Osteoblast (primary cell): ENCODE results near the gene SLC13A2. TPM values are rescaled to one million over a fixed set of nuclear protein-coding genes. Genes with fewer than 3 reads are reported as not detected.

Experiments
- DNase-seq: peaks from one replicate; pipeline ENCODE4 v3.0.0; 2011; ENCODE audit warnings: low spot score, mixed read lengths; ENCODE audit not compliant: insufficient read length; ENCODE audit errors: missing footprints
- H2AFZ ChIP-seq: 2 replicates; pipeline ENCODE4 v1.6.0; 2011; ENCODE audit warnings: mild to moderate bottlenecking, low read length
- H3K27ac ChIP-seq: 2 replicates; pipeline ENCODE4 v1.5.1; 2011; ENCODE audit warnings: mild to moderate bottlenecking, low read depth, low read length, moderate library complexity
- H3K27me3 ChIP-seq: 2 replicates; pipeline ENCODE4 v1.6.0; 2012; ENCODE audit warnings: mild to moderate bottlenecking, control low read depth, inconsistent platforms, low read length, moderate library complexity; ENCODE audit not compliant: insufficient read depth
- H3K36me3 ChIP-seq: 2 replicates; pipeline ENCODE4 v1.5.1; 2011; ENCODE audit warnings: mild to moderate bottlenecking, low read length, control low read depth, moderate library complexity; ENCODE audit not compliant: insufficient read depth
- H3K4me1 ChIP-seq: 2 replicates; pipeline ENCODE4 v1.5.1; 2011; ENCODE audit warnings: mild to moderate bottlenecking, low read length, control low read depth, moderate library complexity; ENCODE audit not compliant: insufficient read depth
- H3K4me2 ChIP-seq: 2 replicates; pipeline ENCODE4 v1.6.0; 2011; ENCODE audit warnings: mild to moderate bottlenecking, low read length; ENCODE audit not compliant: insufficient read depth
- H3K4me3 ChIP-seq: fragments of 200-600 bp; sonication (generic); 3 replicates; pipeline ENCODE4 v1.5.1; 2012; ENCODE audit warnings: mild to moderate bottlenecking, low read length, inconsistent platforms; ENCODE audit not compliant: insufficient read depth
- H3K79me2 ChIP-seq: 2 replicates; pipeline ENCODE4 v1.6.0; 2012; ENCODE audit warnings: mild to moderate bottlenecking, low read length, control low read depth, inconsistent platforms; ENCODE audit not compliant: insufficient read depth
- H3K9me3 ChIP-seq: 2 replicates; pipeline ENCODE4 v1.5.1; 2011; ENCODE audit warnings: low read depth, low read length, control low read depth
- H4K20me1 ChIP-seq: 2 replicates; pipeline ENCODE4 v1.6.0; 2012; ENCODE audit warnings: mild to moderate bottlenecking, low read length, control low read depth; ENCODE audit not compliant: insufficient read depth
- total RNA-seq: library from RNA; depleted of rRNA; stranded (reverse); fragments of >200 nt; gene quantifications from 2 replicates; pipeline ENCODE4 v1.2.3, GENCODE V29; 2012
- TF ChIP-seq, protein P1 (sequence below): IDR thresholded peaks from 2 replicates; pipeline ENCODE4 v1.5.1; 2011; ENCODE audit warnings: mild to moderate bottlenecking, low read depth, low read length, moderate library complexity; ENCODE audit errors: extremely low read depth

The SLC13A2 gene
- total RNA-seq, 1 donor, result not detected

DNA sequence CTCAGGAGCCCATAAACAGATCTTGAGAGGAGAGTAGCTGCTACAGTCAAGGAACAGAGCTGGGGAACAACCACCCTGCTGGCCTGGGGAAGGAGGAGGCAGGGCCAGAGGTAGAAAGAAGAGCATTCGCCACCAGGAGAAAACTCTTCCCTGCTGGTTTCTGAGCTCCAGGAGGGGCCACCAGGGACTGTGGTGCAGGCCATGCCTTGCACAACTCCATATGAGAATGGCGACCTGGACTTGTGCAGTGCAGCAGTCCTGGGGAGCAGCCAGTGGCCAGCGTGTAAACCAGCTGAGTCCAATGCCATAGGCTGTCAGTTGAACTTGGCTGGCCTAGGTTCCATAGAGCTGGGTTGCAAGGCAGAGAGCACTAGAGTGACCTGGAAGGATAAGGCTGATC is 11.6 kb downstream of the SLC13A2 start:
- TF ChIP-seq, protein P1, sequence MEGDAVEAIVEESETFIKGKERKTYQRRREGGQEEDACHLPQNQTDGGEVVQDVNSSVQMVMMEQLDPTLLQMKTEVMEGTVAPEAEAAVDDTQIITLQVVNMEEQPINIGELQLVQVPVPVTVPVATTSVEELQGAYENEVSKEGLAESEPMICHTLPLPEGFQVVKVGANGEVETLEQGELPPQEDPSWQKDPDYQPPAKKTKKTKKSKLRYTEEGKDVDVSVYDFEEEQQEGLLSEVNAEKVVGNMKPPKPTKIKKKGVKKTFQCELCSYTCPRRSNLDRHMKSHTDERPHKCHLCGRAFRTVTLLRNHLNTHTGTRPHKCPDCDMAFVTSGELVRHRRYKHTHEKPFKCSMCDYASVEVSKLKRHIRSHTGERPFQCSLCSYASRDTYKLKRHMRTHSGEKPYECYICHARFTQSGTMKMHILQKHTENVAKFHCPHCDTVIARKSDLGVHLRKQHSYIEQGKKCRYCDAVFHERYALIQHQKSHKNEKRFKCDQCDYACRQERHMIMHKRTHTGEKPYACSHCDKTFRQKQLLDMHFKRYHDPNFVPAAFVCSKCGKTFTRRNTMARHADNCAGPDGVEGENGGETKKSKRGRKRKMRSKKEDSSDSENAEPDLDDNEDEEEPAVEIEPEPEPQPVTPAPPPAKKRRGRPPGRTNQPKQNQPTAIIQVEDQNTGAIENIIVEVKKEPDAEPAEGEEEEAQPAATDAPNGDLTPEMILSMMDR, result no peak
- no peaks in the 10 kb centered on the region for H3K36me3 ChIP-seq
- H3K4me1 ChIP-seq, result no peaks in the 10 kb centered on the region
- peaks cover 47% of the 10 kb centered on the region for H3K27me3 ChIP-seq
- no peaks in the 10 kb centered on the region for H3K9me3 ChIP-seq
- H4K20me1 ChIP-seq, result no peaks in the 10 kb centered on the region
- H2AFZ ChIP-seq, result no peak overlapping the region
- H3K27ac ChIP-seq, result no peak overlapping the region
- H3K4me2 ChIP-seq, result no peak overlapping the region
- no peak for DNase-seq
- no peaks in the 10 kb centered on the region for H3K79me2 ChIP-seq
- no peak overlapping the region for H3K4me3 ChIP-seq

DNA sequence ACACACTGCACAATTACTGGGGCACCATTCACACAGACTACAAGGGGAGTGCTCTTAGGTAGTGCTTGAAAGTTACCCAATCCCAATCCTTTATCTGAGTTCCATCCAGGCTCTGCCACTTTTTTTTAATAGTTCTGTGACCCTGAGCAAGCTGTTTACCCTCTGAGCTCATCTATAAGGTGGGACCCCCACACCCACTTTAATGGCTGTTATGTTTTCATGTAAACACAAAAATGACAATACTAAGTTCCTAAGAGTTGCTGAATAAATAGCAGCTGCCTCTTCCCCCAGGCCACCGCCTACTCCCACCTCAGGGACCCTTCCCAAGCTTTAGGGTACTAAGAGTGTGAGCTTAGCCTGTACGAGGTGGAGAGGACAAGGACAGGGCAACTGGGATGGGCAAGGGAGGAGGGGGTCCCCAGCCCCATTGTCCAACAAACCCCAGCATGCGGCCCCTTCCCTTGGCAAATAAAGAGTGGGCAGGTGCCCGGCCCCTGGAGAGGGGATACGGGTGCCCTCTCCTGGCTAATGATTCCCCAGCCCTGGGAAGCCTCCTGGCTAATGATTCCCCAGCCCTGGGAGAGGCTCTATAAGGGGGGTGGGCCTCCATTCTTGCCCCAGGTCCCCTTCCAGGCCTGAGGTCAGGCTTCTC is 14.6 kb downstream of the SLC13A2 start:
- Histone ChIP-seq H3K27me3 (peaks cover 31% of the 10 kb centered on the region), H3K4me3 (no peak overlapping the region), H3K79me2 (no peaks in the 10 kb centered on the region), H3K4me2 (no peak overlapping the region), H3K36me3 (no peaks in the 10 kb centered on the region), H3K9me3 (no peaks in the 10 kb centered on the region), H2AFZ (no peak overlapping the region), H3K4me1 (no peaks in the 10 kb centered on the region), H3K27ac (no peak overlapping the region), H4K20me1 (no peaks in the 10 kb centered on the region)
- TF ChIP-seq, protein P1, result no peak
- peak; percentile 23 for DNase-seq

DNA sequence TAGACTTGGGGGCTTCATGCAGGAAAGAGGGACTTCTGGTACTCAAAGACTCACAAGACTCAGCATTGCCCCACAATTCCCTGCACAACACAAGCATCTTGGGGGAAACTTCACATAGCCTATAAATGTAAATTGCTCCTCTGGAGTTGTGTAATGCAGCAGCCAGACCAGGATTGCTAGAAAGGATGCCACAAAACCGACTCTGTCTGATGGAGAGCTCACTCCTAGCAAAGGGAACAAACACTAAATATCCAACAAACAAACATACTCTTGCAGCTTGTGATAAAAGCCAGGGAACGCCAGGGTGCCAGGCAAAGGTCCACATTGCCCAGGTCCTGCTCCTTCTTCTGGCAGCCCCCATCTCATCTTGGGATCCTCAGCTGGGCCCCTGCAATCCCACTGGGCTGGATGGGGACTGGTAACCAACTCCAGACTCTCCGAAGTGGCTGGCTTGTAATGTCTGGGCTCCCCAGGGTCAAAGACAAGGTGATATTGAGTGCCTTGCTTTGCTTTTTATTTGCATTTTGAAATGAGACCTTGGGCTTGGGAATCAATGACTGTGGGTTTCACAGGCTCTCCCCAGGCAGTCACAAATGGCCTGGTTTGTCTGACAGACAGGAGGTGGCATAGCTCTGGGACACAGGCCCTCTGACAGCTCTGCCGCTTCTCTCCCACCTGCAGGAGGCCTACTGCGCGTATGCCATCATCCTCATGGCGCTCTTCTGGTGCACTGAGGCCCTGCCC is 15.3 kb downstream of the SLC13A2 start:
- no peak overlapping the region for H3K4me3 ChIP-seq
- no peaks in the 10 kb centered on the region for H3K4me1 ChIP-seq
- H3K27ac ChIP-seq, result no peak overlapping the region
- no peaks in the 10 kb centered on the region for H4K20me1 ChIP-seq
- TF ChIP-seq, protein P1, result no peak
- no peak overlapping the region for H2AFZ ChIP-seq
- no peak overlapping the region for H3K4me2 ChIP-seq
- H3K36me3 ChIP-seq, result no peaks in the 10 kb centered on the region
- no peaks in the 10 kb centered on the region for H3K79me2 ChIP-seq
- H3K9me3 ChIP-seq, result no peaks in the 10 kb centered on the region
- no peak for DNase-seq
- H3K27me3 ChIP-seq, result peaks cover 31% of the 10 kb centered on the region

DNA sequence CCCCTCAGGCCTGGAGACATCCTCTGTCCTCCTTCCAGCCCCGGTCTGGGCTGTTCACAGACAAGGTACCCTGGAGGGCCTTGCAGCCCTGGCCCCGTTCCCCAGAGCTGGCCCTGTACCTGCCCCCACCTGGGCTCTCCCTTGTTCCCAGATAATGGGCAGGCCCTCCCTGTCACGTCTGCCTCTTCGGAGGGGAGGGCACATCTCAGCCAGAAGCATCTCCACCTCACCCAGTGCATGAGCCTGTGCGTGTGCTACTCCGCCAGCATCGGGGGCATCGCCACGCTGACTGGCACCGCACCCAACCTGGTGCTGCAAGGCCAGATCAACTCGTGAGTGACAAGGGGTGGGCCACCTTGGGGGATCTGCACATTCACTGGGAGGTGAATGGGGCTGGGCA is 17.8 kb downstream of the SLC13A2 start:
- TF ChIP-seq, protein P1, result no peak
- DNase-seq, result peak; percentile 77
- H3K4me2 ChIP-seq, result no peak overlapping the region
- no peak overlapping the region for H3K4me3 ChIP-seq
- H4K20me1 ChIP-seq, result no peaks in the 10 kb centered on the region
- H3K4me1 ChIP-seq, result no peaks in the 10 kb centered on the region
- H3K27ac ChIP-seq, result no peak overlapping the region
- no peaks in the 10 kb centered on the region for H3K79me2 ChIP-seq
- H3K27me3 ChIP-seq, result peaks cover 18% of the 10 kb centered on the region
- no peaks in the 10 kb centered on the region for H3K36me3 ChIP-seq
- no peak overlapping the region for H2AFZ ChIP-seq
- no peaks in the 10 kb centered on the region for H3K9me3 ChIP-seq
